WTC11 (cell line): ENCODE data around the gene FASTKD3. TPM values are rescaled to one million over a fixed set of nuclear protein-coding genes. Genes with fewer than 3 reads are reported as not detected.

Experiments
- ATAC-seq: fragments of 200-7000 bp; cut with Tn5 transposase; 2 replicates; pipeline ENCODE4 v1.10.0; 2021; ENCODE audit warnings: mild to moderate bottlenecking, moderate library complexity
- CTCF ChIA-PET: fragments of 300-600 bp; sonication (Branson Sonifier 250); formaldehyde crosslinking; loops from one replicate; lab custom pipeline; 2021; ENCODE audit warnings: antibody characterized with exemption; lab: Charles Lee
- POLR2A ChIA-PET: fragments of 350-600 bp; sonication (Branson Sonifier 250); formaldehyde crosslinking; loops from one replicate; lab custom pipeline; 2021; ENCODE audit warnings: antibody characterized with exemption; lab: Charles Lee
- DNase-seq: peaks from one replicate; pipeline ENCODE4 v3.0.0; 2021; ENCODE audit warnings: low spot score
- H3K27ac Mint-ChIP-seq: 2 replicates; pipeline ENCODE4 v1.8.0; 2021; ENCODE audit warnings: mixed read lengths
- H3K27me3 Mint-ChIP-seq: 2 replicates; pipeline ENCODE4 v1.8.0; 2021; ENCODE audit warnings: low read depth, mild to moderate bottlenecking, moderate library complexity, mixed read lengths
- H3K36me3 Mint-ChIP-seq: 2 replicates; pipeline ENCODE4 v1.8.0; 2021; ENCODE audit warnings: mixed read lengths
- H3K4me1 Mint-ChIP-seq: 2 replicates; pipeline ENCODE4 v1.8.0; 2022; ENCODE audit warnings: mixed read lengths
- H3K4me3 Mint-ChIP-seq: 2 replicates; pipeline ENCODE4 v1.8.0; 2021; ENCODE audit warnings: mild to moderate bottlenecking, moderate library complexity, mixed read lengths
- H3K9me3 Mint-ChIP-seq: 2 replicates; pipeline ENCODE4 v1.8.0; 2021; ENCODE audit warnings: mixed read lengths
- FOXK1 ChIP-seq: sonication (generic); formaldehyde crosslinking; IDR thresholded peaks from 2 replicates; pipeline ENCODE4 v1.8.0; 2022; ENCODE audit warnings: mild to moderate bottlenecking, moderate library complexity, missing genetic modification reagents
- FOXP1 ChIP-seq: sonication (generic); formaldehyde crosslinking; IDR thresholded peaks from 2 replicates; pipeline ENCODE4 v1.8.0; 2022; ENCODE audit warnings: missing genetic modification reagents, mild to moderate bottlenecking, moderate library complexity, borderline replicate concordance
- GABPB1 ChIP-seq: sonication (generic); formaldehyde crosslinking; IDR thresholded peaks from 2 replicates; pipeline ENCODE4 v1.8.1; 2023; ENCODE audit warnings: mild to moderate bottlenecking, missing genetic modification reagents
- GTF2I ChIP-seq: fragments of 250-450 bp; sonication (Bioruptor Pico); conservative IDR thresholded peaks from 2 replicates; pipeline ENCODE4 v1.4.0; 2021; ENCODE audit warnings: mild to moderate bottlenecking
- MYBL2 ChIP-seq: sonication (generic); formaldehyde crosslinking; IDR thresholded peaks from 2 replicates; pipeline ENCODE4 v1.8.1; 2023; ENCODE audit warnings: mild to moderate bottlenecking, moderate library complexity, missing genetic modification reagents
- NFATC4 ChIP-seq: fragments of 250-450 bp; sonication (Bioruptor Pico); IDR thresholded peaks from 2 replicates; pipeline ENCODE4 v1.9.0; 2021; ENCODE audit warnings: mild to moderate bottlenecking
- NR2C2 ChIP-seq: sonication (generic); formaldehyde crosslinking; IDR thresholded peaks from 2 replicates; pipeline ENCODE4 v1.8.0; 2022; ENCODE audit warnings: mild to moderate bottlenecking, missing genetic modification reagents
- NR3C1 ChIP-seq: sonication (generic); formaldehyde crosslinking; conservative IDR thresholded peaks from 2 replicates; pipeline ENCODE4 v1.8.1; 2023; ENCODE audit warnings: low read depth, mild to moderate bottlenecking, missing genetic modification reagents
- OVOL2 ChIP-seq: fragments of 250-450 bp; sonication (Bioruptor Pico); IDR thresholded peaks from 2 replicates; pipeline ENCODE4 v1.9.0; 2021; ENCODE audit warnings: mild to moderate bottlenecking, borderline replicate concordance
- RELA ChIP-seq: sonication (generic); formaldehyde crosslinking; IDR thresholded peaks from 2 replicates; pipeline ENCODE4 v1.8.1; 2022; ENCODE audit warnings: missing genetic modification reagents, mild to moderate bottlenecking, borderline replicate concordance
- SMAD3 ChIP-seq: sonication (generic); formaldehyde crosslinking; IDR thresholded peaks from 2 replicates; pipeline ENCODE4 v1.8.0; 2022; ENCODE audit warnings: missing genetic modification reagents, mild to moderate bottlenecking, borderline replicate concordance
- SMAD4 ChIP-seq: sonication (generic); formaldehyde crosslinking; IDR thresholded peaks from 2 replicates; pipeline ENCODE4 v1.8.0; 2022; ENCODE audit warnings: mild to moderate bottlenecking, missing genetic modification reagents
- SP1 ChIP-seq: sonication (generic); formaldehyde crosslinking; conservative IDR thresholded peaks from 2 replicates; pipeline ENCODE4 v1.8.1; 2022; ENCODE audit warnings: missing genetic modification reagents
- ZNF121 ChIP-seq: sonication (generic); formaldehyde crosslinking; IDR thresholded peaks from 2 replicates; pipeline ENCODE4 v1.8.0; 2023; ENCODE audit warnings: missing genetic modification reagents
- ZNF138 ChIP-seq: sonication (generic); formaldehyde crosslinking; conservative IDR thresholded peaks from 2 replicates; pipeline ENCODE4 v1.8.1; 2022; ENCODE audit warnings: mild to moderate bottlenecking, moderate library complexity, missing genetic modification reagents
- ZNF219 ChIP-seq: sonication (generic); formaldehyde crosslinking; IDR thresholded peaks from 2 replicates; pipeline ENCODE4 v1.8.0; 2023; ENCODE audit warnings: missing genetic modification reagents, mild to moderate bottlenecking, borderline replicate concordance
- ZNF263 ChIP-seq: sonication (generic); formaldehyde crosslinking; IDR thresholded peaks from 2 replicates; pipeline ENCODE4 v1.8.1; 2022; ENCODE audit warnings: low read depth, mild to moderate bottlenecking, moderate library complexity, missing genetic modification reagents
- total RNA-seq: library from RNA; stranded (reverse); gene quantifications from 3 replicates; pipeline ENCODE4 v1.2.3, GENCODE V29; 2021
- TF ChIP-seq, protein P1 (sequence below): fragments of 250-450 bp; sonication (Bioruptor Pico); IDR thresholded peaks from 2 replicates; pipeline ENCODE4 v1.8.0; 2021; ENCODE audit warnings: mild to moderate bottlenecking
- TF ChIP-seq, protein P2 (sequence below): fragments of 250-450 bp; sonication (Bioruptor Pico); IDR thresholded peaks from 2 replicates; pipeline ENCODE4 v2.1.2; 2022; ENCODE audit warnings: mild to moderate bottlenecking, moderate library complexity
- TF ChIP-seq, protein P3 (sequence below): fragments of 250-450 bp; sonication (Bioruptor Pico); conservative IDR thresholded peaks from 2 replicates; pipeline ENCODE4 v1.9.0; 2021; ENCODE audit warnings: mild to moderate bottlenecking
- TF ChIP-seq, protein P4 (sequence below): sonication (generic); formaldehyde crosslinking; IDR thresholded peaks from 2 replicates; pipeline ENCODE4 v1.8.1; 2023; ENCODE audit warnings: mild to moderate bottlenecking, missing genetic modification reagents, moderate library complexity
- TF ChIP-seq, protein P5 (sequence below): sonication (generic); formaldehyde crosslinking; IDR thresholded peaks from 2 replicates; pipeline ENCODE4 v1.8.0; 2022; ENCODE audit warnings: mild to moderate bottlenecking, missing genetic modification reagents
- TF ChIP-seq, protein P6 (sequence below): sonication (generic); formaldehyde crosslinking; IDR thresholded peaks from 2 replicates; pipeline ENCODE4 v1.8.0; 2023; ENCODE audit warnings: mild to moderate bottlenecking, missing genetic modification reagents

Gene FASTKD3
- total RNA-seq, 1 experiment from 2014 or later = 8.7 TPM

DNA sequence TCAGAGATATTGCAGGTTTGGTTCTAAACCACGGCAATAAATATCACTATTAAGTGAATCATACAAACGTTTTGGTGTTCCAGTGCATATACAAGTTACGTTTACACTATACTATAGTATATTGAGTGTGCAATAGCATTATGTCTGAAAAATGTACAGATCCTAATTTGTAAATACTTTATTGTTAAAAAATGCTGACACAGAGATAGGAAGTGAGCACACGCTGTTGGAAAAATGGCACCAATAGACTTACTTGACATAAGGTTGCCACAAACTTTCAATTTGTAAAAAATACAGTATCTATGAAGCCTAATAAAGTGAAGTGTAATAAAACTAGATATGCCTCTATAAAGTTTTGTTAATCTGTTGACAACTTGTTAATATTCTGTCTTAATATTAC lies 33.8 kb downstream of the FASTKD3 start (continued):
- TF ChIP-seq, protein P1, sequence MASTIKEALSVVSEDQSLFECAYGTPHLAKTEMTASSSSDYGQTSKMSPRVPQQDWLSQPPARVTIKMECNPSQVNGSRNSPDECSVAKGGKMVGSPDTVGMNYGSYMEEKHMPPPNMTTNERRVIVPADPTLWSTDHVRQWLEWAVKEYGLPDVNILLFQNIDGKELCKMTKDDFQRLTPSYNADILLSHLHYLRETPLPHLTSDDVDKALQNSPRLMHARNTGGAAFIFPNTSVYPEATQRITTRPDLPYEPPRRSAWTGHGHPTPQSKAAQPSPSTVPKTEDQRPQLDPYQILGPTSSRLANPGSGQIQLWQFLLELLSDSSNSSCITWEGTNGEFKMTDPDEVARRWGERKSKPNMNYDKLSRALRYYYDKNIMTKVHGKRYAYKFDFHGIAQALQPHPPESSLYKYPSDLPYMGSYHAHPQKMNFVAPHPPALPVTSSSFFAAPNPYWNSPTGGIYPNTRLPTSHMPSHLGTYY = no peak
- TF ChIP-seq, all 79 proteins: peak for 0

DNA sequence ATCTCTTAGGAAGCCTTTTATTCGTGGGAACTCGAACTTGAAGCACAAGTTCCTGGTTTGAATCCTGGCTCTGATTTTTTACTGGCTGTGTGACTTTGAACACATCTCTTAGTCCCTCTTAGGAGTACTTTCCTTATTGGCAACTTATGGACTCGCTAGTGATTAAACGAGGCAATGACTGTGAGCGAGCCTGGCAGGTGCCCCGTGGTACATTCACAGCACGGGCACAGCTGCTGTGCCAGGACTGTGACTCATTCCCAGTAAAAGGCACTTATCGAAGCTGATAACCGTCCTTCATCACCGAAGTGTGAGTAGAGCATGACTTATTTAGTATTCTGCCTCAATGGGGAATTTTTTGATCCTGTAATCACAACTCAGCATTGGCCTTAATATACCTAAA lies 40.6 kb downstream of the FASTKD3 start:
- peaks cover 4% of the 10 kb centered on the region for H3K27me3 Mint-ChIP-seq
- ATAC-seq = no peak
- TF ChIP-seq FOXP1 (CRISPR knock-in tag) = no peak
- no peak for TF ChIP-seq GTF2I (CRISPR knock-in tag)
- TF ChIP-seq NR3C1 = no peak
- no peak overlapping the region for H3K4me3 Mint-ChIP-seq
- no peak for DNase-seq
- H3K9me3 Mint-ChIP-seq = no peaks in the 10 kb centered on the region
- H3K27ac Mint-ChIP-seq = no peak overlapping the region
- H3K4me1 Mint-ChIP-seq = no peaks in the 10 kb centered on the region
- POLR2A ChIA-PET = no interaction called here
- peaks cover 29% of the 10 kb centered on the region for H3K36me3 Mint-ChIP-seq
- CTCF ChIA-PET = interaction anchor here (1.1 kb wide), 1 partner anchor 22 kb away, joined by 6 read pairs; the partner anchor contains the start of gene CFAP90

DNA sequence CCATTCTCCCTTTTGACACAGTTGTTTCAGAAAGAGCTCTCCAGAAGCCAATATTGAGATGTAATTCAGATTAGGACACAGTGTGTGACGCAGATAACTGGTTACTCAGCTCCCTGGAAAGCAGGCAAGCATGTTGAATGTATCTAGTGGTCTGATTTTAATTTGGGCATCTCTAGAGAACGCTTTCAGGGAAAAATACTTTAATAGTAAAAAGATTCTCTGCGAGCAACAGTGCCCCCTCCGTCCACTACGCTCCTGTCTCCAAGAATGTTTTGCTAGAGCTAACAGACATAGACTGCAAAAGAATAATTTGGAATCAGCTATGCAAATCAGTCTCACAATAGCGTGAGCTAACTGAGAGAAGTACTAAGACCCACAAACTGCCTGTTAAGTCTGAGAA lies 41.2 kb downstream of the FASTKD3 start:
- ChIA-PET CTCF (interaction anchor here (1.1 kb wide), 1 partner anchor 23 kb away, joined by 6 read pairs; the partner anchor contains the start of gene CFAP90), POLR2A (no interaction called here)
- ATAC-seq (no peak), DNase-seq (no peak)
- Mint-ChIP-seq H3K4me1 (no peaks in the 10 kb centered on the region), H3K27me3 (peaks cover 1% of the 10 kb centered on the region), H3K27ac (0 out of 2 replicates have a peak overlapping the region, but pooled peaks have one; percentile 32), H3K9me3 (no peaks in the 10 kb centered on the region), H3K36me3 (peaks cover 36% of the 10 kb centered on the region), H3K4me3 (no peak overlapping the region)
- TF ChIP-seq MYBL2 (CRISPR knock-in tag) = no peak
- no peak for TF ChIP-seq SP1 (CRISPR knock-in tag)
- TF ChIP-seq FOXK1 (CRISPR knock-in tag) = no peak
- no peak for TF ChIP-seq ZNF121 (CRISPR knock-in tag)
- TF ChIP-seq, protein P2, sequence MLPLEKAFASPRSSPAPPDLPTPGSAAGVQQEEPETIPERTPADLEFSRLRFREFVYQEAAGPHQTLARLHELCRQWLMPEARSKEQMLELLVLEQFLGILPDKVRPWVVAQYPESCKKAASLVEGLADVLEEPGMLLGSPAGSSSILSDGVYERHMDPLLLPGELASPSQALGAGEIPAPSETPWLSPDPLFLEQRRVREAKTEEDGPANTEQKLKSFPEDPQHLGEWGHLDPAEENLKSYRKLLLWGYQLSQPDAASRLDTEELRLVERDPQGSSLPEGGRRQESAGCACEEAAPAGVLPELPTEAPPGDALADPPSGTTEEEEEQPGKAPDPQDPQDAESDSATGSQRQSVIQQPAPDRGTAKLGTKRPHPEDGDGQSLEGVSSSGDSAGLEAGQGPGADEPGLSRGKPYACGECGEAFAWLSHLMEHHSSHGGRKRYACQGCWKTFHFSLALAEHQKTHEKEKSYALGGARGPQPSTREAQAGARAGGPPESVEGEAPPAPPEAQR (CRISPR knock-in tag) = no peak
- TF ChIP-seq, protein P3, sequence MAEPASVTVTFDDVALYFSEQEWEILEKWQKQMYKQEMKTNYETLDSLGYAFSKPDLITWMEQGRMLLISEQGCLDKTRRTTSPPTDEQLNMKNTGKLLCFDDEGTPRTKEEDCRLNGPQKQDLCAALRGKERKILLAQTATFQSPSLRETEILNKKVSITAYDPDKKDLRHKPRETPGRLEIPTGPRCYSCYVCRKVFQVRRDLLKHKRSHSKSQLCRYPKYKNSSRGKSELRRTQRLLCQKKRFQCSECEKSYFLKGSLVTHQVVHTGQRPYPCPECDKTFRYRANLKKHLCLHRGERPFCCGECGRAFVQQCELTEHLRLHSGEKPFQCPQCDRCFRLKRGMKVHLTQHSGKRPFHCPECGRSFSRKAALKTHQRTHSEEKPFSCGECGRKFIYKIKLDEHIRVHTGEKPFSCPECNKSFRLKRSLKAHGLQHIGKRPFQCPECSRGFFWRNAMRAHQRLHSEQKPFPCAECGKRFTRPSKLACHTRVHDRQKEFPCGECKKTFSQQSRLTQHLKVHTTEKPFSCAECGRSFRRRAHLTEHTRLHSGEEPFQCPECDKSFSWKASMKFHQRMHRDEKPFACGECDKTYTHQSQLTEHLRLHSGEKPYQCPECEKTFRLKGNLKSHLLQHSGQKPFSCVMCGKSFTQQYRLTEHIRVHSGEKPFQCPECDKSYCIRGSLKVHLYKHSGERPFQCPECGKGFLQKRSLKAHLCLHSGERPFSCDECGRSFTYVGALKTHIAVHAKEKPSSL (CRISPR knock-in tag) = no peak
- TF ChIP-seq SMAD3 = no peak
- TF ChIP-seq RELA (CRISPR knock-in tag) = no peak
- no peak for TF ChIP-seq OVOL2 (CRISPR knock-in tag)
- TF ChIP-seq SMAD4 (CRISPR knock-in tag) = no peak

DNA sequence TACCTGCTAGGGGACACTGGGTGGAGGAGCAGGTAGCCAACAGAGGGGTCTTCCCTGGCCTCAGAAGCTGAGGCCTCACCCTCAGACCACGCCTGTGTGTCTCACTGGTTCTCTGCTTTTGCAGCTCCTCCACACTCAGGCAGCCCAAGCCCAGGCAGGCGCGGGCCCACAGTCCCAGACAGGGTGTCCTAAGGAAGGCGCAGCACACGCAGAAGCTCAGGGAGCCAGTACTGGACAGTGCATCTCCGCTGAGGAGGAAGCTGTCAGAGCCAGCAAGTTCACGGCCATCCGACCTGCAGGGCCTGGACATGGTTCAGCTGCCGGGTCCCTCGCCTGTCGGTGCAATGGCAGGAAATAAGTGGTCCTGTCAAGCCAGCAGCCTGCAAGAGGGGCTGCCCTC lies 43.2 kb downstream of the FASTKD3 start:
- CTCF ChIA-PET = interaction anchor here (1.7 kb wide), 1 partner anchor 9 kb away, joined by 6 read pairs; no protein-coding TSS in a partner anchor
- no peaks in the 10 kb centered on the region for H3K9me3 Mint-ChIP-seq
- TF ChIP-seq, protein P4, sequence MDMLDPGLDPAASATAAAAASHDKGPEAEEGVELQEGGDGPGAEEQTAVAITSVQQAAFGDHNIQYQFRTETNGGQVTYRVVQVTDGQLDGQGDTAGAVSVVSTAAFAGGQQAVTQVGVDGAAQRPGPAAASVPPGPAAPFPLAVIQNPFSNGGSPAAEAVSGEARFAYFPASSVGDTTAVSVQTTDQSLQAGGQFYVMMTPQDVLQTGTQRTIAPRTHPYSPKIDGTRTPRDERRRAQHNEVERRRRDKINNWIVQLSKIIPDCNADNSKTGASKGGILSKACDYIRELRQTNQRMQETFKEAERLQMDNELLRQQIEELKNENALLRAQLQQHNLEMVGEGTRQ = no peak
- TF ChIP-seq ZNF263 (no peak), NFATC4 (CRISPR knock-in tag) (no peak), NR2C2 (CRISPR knock-in tag) (no peak), ZNF219 (CRISPR knock-in tag) (no peak), GABPB1 (no peak), ZNF138 (CRISPR knock-in tag) (no peak)
- TF ChIP-seq, protein P5, sequence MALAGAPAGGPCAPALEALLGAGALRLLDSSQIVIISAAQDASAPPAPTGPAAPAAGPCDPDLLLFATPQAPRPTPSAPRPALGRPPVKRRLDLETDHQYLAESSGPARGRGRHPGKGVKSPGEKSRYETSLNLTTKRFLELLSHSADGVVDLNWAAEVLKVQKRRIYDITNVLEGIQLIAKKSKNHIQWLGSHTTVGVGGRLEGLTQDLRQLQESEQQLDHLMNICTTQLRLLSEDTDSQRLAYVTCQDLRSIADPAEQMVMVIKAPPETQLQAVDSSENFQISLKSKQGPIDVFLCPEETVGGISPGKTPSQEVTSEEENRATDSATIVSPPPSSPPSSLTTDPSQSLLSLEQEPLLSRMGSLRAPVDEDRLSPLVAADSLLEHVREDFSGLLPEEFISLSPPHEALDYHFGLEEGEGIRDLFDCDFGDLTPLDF = no peak
- TF ChIP-seq, protein P6, sequence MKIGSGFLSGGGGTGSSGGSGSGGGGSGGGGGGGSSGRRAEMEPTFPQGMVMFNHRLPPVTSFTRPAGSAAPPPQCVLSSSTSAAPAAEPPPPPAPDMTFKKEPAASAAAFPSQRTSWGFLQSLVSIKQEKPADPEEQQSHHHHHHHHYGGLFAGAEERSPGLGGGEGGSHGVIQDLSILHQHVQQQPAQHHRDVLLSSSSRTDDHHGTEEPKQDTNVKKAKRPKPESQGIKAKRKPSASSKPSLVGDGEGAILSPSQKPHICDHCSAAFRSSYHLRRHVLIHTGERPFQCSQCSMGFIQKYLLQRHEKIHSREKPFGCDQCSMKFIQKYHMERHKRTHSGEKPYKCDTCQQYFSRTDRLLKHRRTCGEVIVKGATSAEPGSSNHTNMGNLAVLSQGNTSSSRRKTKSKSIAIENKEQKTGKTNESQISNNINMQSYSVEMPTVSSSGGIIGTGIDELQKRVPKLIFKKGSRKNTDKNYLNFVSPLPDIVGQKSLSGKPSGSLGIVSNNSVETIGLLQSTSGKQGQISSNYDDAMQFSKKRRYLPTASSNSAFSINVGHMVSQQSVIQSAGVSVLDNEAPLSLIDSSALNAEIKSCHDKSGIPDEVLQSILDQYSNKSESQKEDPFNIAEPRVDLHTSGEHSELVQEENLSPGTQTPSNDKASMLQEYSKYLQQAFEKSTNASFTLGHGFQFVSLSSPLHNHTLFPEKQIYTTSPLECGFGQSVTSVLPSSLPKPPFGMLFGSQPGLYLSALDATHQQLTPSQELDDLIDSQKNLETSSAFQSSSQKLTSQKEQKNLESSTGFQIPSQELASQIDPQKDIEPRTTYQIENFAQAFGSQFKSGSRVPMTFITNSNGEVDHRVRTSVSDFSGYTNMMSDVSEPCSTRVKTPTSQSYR (CRISPR knock-in tag) = no peak

More for the DNA sequence above, 43.2 kb downstream of the FASTKD3 start:
- peaks cover 50% of the 10 kb centered on the region for H3K36me3 Mint-ChIP-seq
- H3K4me1 Mint-ChIP-seq = no peaks in the 10 kb centered on the region
- POLR2A ChIA-PET = no interaction called here
- no peak for ATAC-seq
- H3K27ac Mint-ChIP-seq = no peak overlapping the region
- no peak overlapping the region for H3K4me3 Mint-ChIP-seq
- no peak for DNase-seq
- no peaks in the 10 kb centered on the region; the same call in 1 of the 2 replicates for H3K27me3 Mint-ChIP-seq
